Measurements from ENCODE around the gene CDYL. TPM values are rescaled to one million over a fixed set of nuclear protein-coding genes. Genes with fewer than 3 reads are reported as not detected.

CDYL gene
- polyA plus RNA-seq, 1 experiment = 21.9 TPM

- CTCF ChIA-PET = no interaction called here
Measured at GRCh38 chr6:4781967-4782575, 5.9 kb downstream of the CDYL start.

GRCh38 chr6:4786996-4787395 is 10.8 kb downstream of the CDYL start:
- Histone ChIP-seq H3K36me3 (ENCODE audit: control insufficient read depth, insufficient read depth, low read length) (no peaks in the 10 kb centered on the region), H3K27me3 (ENCODE audit: control insufficient read depth, insufficient read depth, low read length) (no peaks in the 10 kb centered on the region), H3K4me3 (ENCODE audit: low read depth, low read length) (no peak overlapping the region)
- no peak for TF ChIP-seq CTCF (IDR thresholded peaks at IDR 0.05; ENCODE audit: insufficient read depth, low read depth, low read length)
- DNase-seq (ENCODE audit: low read depth) = no peak
- CTCF ChIA-PET = interaction anchor here (0.9 to 1.4 kb wide), 2 partner anchors 13 to 15 kb away, joined by 3 read pairs; no protein-coding TSS in a partner anchor
- POLR2A ChIA-PET = no interaction called here

More at GRCh38 chr6:4781967-4782575, 5.9 kb downstream of the CDYL start:
- H3K27me3 ChIP-seq (ENCODE audit: control insufficient read depth, insufficient read depth, low read length) = no peaks in the 10 kb centered on the region
- no peak overlapping the region for H3K4me3 ChIP-seq (ENCODE audit: low read depth, low read length)
- POLR2A ChIA-PET = no interaction called here
- no peaks in the 10 kb centered on the region for H3K36me3 ChIP-seq (ENCODE audit: control insufficient read depth, insufficient read depth, low read length)
- DNase-seq (ENCODE audit: low read depth) = no peak
- TF ChIP-seq CTCF (IDR thresholded peaks at IDR 0.05; ENCODE audit: insufficient read depth, low read depth, low read length) = no peak

- DNase-seq (ENCODE audit: low read depth) = no peak
- ChIA-PET POLR2A (no interaction called here), CTCF (no interaction called here)
- Histone ChIP-seq H3K4me3 (ENCODE audit: low read depth, low read length) (no peak overlapping the region), H3K36me3 (ENCODE audit: control insufficient read depth, insufficient read depth, low read length) (no peaks in the 10 kb centered on the region), H3K27me3 (ENCODE audit: control insufficient read depth, insufficient read depth, low read length) (no peaks in the 10 kb centered on the region)
- TF ChIP-seq CTCF (IDR thresholded peaks at IDR 0.05; ENCODE audit: insufficient read depth, low read depth, low read length) = no peak
Measured at GRCh38 chr6:4788482-4788881, 12.3 kb downstream of the CDYL start.

GRCh38 chr6:4788953-4789584 is 12.9 kb downstream of the CDYL start:
- no peak for DNase-seq (ENCODE audit: low read depth)
- no peak overlapping the region for H3K4me3 ChIP-seq (ENCODE audit: low read depth, low read length)
- no peaks in the 10 kb centered on the region for H3K27me3 ChIP-seq (ENCODE audit: control insufficient read depth, insufficient read depth, low read length)
- no peak for TF ChIP-seq CTCF (IDR thresholded peaks at IDR 0.05; ENCODE audit: insufficient read depth, low read depth, low read length)
- POLR2A ChIA-PET = no interaction called here
- no peaks in the 10 kb centered on the region for H3K36me3 ChIP-seq (ENCODE audit: control insufficient read depth, insufficient read depth, low read length)
- CTCF ChIA-PET = no interaction called here

GRCh38 chr6:4790158-4790899 is 14.1 kb downstream of the CDYL start:
- Histone ChIP-seq H3K4me3 (ENCODE audit: low read depth, low read length) (no peak overlapping the region), H3K27me3 (ENCODE audit: control insufficient read depth, insufficient read depth, low read length) (no peaks in the 10 kb centered on the region), H3K36me3 (ENCODE audit: control insufficient read depth, insufficient read depth, low read length) (no peaks in the 10 kb centered on the region)
- POLR2A ChIA-PET = no interaction called here
- peak; percentile 17; the same call in 1 of the 2 replicates for TF ChIP-seq CTCF (IDR thresholded peaks at IDR 0.05; ENCODE audit: insufficient read depth, low read depth, low read length)
- DNase-seq (ENCODE audit: low read depth) = no peak
- CTCF ChIA-PET = interaction anchor here (1.6 kb wide), 1 partner anchor 11 kb away, joined by 4 read pairs; no protein-coding TSS in a partner anchor
